Stimulated activated naive CD4-positive, alpha-beta T cell treated with Interleukin-2 at 50 U/mL for 16 hours (primary cell): ENCODE data around the gene ANKRD33B.
"Not testable (repeated sequence)": the region's sequence is repeated elsewhere in the genome, so short reads cannot be mapped to it uniquely, and the experiment has no call there.

Source experiments
- DNase-seq: peaks from one replicate; lab custom pipeline; 2025; lab: John Stamatoyannopoulos, UW

The ANKRD33B gene

GRCh38 chr5:10660720-10661387 is 97.0 kb downstream of the ANKRD33B start:
- no peak for DNase-seq

DNA sequence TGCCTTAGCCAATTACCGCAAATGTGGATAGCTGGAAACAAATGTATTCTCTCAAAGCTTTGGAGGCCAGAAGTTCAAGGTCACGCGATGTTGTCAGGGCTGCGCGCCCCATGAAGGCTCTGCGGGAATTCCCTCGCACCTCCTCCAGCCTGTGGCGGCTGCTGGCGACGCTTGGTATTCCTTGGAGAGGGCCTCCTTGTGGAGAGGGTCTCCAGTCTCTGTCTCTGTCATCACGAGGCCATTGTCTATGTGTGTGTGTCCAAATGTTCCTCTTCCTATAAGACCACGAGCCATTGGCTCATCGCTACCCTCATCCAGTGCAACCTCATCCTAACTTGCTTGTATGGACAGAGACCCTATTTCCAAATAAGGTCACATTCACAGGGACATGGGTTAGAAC is 97.5 kb downstream of the ANKRD33B start:
- no peak for DNase-seq

- no peak for DNase-seq
Measured at GRCh38 chr5:10662083-10662482, 98.2 kb downstream of the ANKRD33B start.

DNA sequence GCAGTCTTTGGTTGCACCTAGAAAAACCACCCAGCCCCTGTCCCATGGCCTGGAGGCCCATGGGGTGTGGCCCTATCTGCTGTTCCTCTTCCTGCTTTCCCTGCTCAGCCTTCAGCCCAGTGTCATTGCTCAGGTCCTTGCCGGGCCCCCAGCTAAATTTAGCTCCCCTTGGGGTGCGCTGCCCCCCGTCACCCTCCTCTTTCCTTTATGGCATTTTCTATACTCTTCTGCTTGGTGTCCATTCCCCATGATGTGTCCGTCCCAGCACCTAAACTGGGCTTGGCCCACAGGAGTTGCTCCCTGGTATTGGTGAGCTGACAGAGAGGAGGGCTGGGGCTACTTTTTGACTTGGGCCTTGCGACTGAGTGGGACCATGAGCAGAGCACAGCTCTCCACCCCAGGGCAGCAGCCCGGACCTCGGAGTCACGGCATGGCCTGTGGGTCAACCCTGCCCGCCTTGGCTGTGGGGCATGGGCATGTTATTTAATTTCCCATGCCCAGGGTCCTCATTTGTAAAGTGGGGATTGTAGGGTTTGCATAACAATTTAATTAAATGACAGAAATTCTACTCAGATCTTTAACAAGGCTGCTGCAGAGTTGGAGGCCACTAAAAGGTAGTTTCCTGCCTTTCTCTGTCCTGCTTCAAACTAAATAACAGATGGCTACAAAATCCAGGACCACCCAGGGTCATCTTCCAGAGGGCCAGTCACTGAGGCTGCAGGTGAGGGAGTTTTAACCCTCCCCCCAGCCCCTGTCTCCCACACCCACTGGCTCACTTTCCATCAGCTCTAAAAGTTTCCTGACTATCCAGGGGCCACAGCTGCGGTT is 99.0 kb downstream of the ANKRD33B start:
- DNase-seq, result no peak

GRCh38 chr5:10663489-10664179 is 99.8 kb downstream of the ANKRD33B start:
- DNase-seq, result no peak

GRCh38 chr5:10664180-10664769 is 100.4 kb downstream of the ANKRD33B start:
- DNase-seq, result not testable (repeated sequence)

DNA sequence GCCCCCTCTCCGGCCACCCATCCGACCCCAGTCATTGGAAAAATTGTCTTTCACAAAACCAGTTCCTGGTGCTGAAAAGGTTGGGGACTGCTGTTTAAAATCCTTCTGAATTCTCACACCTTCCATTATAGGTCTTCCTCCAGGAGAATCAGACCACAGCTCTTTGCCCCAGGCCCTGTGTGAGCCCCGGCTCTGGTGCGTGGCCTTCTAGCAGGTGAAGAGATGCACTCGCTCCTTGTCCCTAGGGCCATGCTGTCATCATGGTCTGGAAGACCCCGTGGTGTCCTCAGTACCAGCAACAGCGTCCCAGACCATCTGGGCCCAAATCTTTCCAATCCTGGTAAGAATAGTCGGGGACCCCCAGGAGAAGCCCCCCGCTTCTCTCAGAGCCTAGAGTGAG is 101.9 kb downstream of the ANKRD33B start:
- no peak for DNase-seq

DNA sequence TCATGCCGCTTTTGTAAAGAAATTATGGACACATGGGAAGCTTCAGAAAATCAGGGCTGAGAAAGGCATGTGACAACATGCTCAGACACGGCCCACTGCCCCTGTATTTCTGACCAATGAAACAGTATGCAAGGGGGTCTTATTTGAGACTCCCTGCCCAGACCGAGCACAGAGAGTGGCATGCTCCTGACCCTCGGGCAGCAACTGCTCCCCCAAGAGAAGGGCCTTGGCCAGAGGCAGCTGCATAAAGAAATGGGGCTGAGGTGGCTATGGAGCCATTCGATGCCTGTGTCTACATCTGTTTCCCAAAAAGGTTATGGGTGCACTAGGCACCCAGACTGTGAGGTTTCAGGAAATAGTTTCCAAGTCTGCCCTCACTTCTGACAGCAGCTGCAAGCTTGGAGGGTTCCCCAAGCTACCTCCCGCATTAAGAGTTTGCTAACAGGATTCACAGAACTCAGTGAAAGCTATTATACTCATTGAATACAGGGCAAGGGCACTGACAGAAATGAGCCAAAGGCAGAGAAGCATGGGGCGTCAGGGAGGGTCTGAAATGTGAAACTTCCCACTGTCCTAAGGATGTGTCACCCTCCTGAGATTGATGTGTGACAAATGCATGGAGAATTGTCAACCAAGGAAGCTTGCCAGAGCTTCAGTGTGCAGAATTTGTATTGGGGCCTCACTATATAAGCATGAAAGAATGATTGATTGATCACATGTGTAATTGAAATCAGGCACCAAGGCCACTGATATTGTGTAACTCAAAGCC is 102.8 kb downstream of the ANKRD33B start:
- DNase-seq, result no peak

GRCh38 chr5:10667431-10668057 is 103.7 kb downstream of the ANKRD33B start:
- DNase-seq, result no peak

- no peak for DNase-seq
Measured at GRCh38 chr5:10668697-10669096, 104.8 kb downstream of the ANKRD33B start.

- no peak for DNase-seq
Measured at GRCh38 chr5:10669983-10670382, 106.1 kb downstream of the ANKRD33B start.

- DNase-seq, result no peak
Measured at GRCh38 chr5:10671041-10672008, 107.5 kb downstream of the ANKRD33B start.

DNA sequence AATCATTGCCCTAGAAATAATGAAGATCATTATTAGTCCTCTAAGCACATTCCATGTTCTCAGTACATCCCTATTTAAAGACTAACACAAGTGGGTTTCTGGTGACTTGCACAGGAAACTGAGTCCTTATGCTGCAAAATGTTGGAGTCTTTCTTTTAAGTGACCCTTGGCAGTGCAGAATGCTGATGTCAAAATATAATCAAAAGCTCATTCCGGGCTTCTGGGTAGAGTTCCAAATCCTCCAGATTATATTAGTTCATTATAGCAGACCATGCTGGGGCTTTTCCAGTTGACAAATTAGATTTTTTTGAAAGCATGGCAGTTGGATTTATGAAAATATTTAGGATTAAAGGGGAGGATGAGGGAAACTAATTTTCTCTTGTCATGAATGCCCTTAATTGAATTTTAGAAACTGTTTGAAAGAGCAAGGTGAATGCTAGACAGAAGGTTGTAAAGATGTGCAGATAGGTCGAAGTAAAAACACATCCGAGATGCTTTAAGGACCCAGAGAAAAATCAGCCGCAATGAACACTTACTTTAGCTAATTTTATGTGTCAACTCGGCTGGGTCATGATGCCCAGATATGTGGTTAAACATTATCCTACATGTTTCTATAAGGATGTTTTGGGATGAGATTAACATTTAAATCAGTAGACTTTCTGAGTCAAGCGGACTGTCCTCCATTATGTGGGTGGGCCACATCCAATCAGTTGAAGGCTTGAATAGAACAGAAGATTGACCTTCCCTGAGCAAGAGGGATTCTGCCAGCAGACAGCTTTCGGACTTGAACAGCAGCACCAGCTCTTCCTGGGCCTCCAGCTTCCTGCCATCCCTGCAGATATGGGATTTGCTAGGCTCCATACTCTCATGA is 108.5 kb downstream of the ANKRD33B start:
- no peak for DNase-seq

- no peak for DNase-seq
Measured at GRCh38 chr5:10673017-10673389, 109.1 kb downstream of the ANKRD33B start.

DNA sequence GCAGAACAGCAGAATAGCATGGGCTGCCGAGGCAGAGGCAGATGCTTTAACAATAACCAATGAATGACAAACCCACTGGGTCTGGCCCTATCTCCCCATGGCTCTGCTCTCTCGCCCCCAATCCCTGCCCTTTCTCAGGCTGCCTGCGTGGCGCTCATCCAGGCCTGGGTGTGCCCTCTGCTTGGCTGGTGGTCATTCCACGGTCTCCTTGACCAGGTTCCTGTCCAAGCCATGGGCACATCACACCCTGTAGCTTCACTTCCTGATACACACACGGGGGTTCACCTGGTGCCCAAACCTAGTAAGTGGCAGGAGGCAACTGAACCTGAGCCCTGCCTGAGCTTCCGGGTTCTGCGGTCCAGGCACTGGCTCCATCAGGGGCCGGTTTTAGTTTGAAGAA is 109.5 kb downstream of the ANKRD33B start:
- DNase-seq, result no peak

DNA sequence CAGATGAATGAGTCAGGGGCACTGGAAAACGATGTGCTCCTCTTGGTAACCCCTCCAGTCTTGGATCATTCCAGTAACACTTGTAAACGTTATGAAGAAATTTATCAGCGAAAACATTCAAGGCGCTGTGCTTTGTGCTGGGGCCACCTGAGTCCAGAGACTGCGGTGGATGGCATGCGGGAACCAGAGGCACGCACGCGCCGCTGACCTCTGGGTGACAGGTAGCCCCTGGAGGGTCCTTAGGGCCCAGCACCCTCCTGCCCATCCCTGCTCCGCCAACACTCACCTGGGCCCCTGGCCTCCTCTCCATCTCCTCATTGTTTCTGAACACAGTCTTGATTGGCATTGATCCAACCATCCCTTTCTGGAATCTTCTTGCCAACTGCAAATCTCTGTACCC is 110.2 kb downstream of the ANKRD33B start:
- DNase-seq, result no peak

DNA sequence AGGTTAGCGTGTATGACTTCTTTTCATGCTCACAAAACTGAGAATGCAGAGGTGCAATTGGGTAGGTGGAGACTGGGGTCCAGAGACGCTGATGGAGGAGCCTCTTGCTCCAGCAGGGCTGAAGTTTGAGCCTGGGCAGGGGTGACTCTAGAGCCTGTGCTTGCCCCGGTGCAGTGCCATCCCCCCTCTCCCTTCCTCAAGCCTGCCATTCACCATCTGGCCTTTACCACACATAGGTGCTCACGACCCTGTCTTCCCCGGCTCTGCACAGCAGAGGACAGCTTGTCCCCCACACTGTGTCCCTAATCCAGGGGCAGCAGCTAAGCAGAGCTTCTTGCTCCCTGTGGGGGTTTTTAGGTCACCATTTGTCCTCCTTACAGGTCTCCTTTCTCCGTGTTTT is 110.7 kb downstream of the ANKRD33B start:
- no peak for DNase-seq

GRCh38 chr5:10675177-10675700 is 111.4 kb downstream of the ANKRD33B start:
- DNase-seq, result no peak

- DNase-seq, result no peak
Measured at GRCh38 chr5:10676224-10676623, 112.4 kb downstream of the ANKRD33B start.
